ENCODE results near the gene CFAP161.

- TF ChIP-seq EP300 (IDR thresholded peaks at IDR 0.05), result no peak
- no peak for TF ChIP-seq POLR2A (IDR thresholded peaks at IDR 0.05)
- TF ChIP-seq, protein P1, sequence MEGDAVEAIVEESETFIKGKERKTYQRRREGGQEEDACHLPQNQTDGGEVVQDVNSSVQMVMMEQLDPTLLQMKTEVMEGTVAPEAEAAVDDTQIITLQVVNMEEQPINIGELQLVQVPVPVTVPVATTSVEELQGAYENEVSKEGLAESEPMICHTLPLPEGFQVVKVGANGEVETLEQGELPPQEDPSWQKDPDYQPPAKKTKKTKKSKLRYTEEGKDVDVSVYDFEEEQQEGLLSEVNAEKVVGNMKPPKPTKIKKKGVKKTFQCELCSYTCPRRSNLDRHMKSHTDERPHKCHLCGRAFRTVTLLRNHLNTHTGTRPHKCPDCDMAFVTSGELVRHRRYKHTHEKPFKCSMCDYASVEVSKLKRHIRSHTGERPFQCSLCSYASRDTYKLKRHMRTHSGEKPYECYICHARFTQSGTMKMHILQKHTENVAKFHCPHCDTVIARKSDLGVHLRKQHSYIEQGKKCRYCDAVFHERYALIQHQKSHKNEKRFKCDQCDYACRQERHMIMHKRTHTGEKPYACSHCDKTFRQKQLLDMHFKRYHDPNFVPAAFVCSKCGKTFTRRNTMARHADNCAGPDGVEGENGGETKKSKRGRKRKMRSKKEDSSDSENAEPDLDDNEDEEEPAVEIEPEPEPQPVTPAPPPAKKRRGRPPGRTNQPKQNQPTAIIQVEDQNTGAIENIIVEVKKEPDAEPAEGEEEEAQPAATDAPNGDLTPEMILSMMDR (IDR thresholded peaks at IDR 0.05), result no peak
- TF ChIP-seq POLR2AphosphoS5 (IDR thresholded peaks at IDR 0.05), result peak; percentile 47
Measured at GRCh38 chr15:81190922-81191507, 56.9 kb downstream of the CFAP161 start.

Data from gastroesophageal sphincter (tissue), 3 donors.